ENCODE data around the gene CCM2.

Gene CCM2

GRCh38 chr7:45086331-45087065 lies 86.5 kb downstream of the CCM2 start:
- Histone ChIP-seq H3K36me3 (no peaks in the 10 kb centered on the region), H4K20me1 (peaks cover 0 to 14% (median 0%) of the 10 kb centered on the region in 11 experiments; a peak in 1 of 22 replicates), H3K27me3 (peaks cover 7 to 19% (median 13%) of the 10 kb centered on the region in 11 experiments; a peak in 18 of 22 replicates), H3K4me2 (no peak overlapping the region), H3K4me3 (no peak overlapping the region), H3K9ac (no peak overlapping the region), H3K9me3 (replicated peaks in 1 of 11) (no peaks in the 10 kb centered on the region), H3K27ac (no peak overlapping the region), H3K4me1 (peaks cover 0 to 20% (median 13%) of the 10 kb centered on the region in 10 experiments; a peak in 13 of 20 replicates)
- TF ChIP-seq Cebpa-rat (IDR thresholded peaks at IDR 0.05), result no peak

- Histone ChIP-seq H3K4me2 (no peak overlapping the region), H3K27me3 (peaks cover 7 to 19% (median 13%) of the 10 kb centered on the region in 11 experiments; a peak in 18 of 22 replicates), H3K4me1 (peaks cover 0 to 13% (median 10%) of the 10 kb centered on the region in 10 experiments; a peak in 11 of 20 replicates), H4K20me1 (0 out of 22 replicates have a peak, but pooled peaks cover 0 to 10% (median 0%) of the 10 kb centered on the region in 11 experiments), H3K36me3 (no peaks in the 10 kb centered on the region), H3K4me3 (no peak overlapping the region), H3K27ac (no peak overlapping the region), H3K9ac (no peak overlapping the region), H3K9me3 (replicated peaks in 1 of 11) (no peaks in the 10 kb centered on the region)
- TF ChIP-seq Cebpa-rat (IDR thresholded peaks at IDR 0.05), result no peak
Measured at GRCh38 chr7:45087301-45088145, 87.5 kb downstream of the CCM2 start.

GRCh38 chr7:45088146-45088701 lies 88.2 kb downstream of the CCM2 start:
- no peak overlapping the region for H3K9ac ChIP-seq
- no peak overlapping the region for H3K4me3 ChIP-seq
- H3K9me3 ChIP-seq (replicated peaks in 1 of 11), result peaks cover 0 to 1% (median 0%) of the 10 kb centered on the region in 11 experiments; a peak in 2 of 22 replicates

GRCh38 chr7:45088821-45089340 lies 88.9 kb downstream of the CCM2 start, which contains the start of gene NACAD:
Gene NACAD, minus strand, starts transcription at chr7:45088969. Its CDS starts 75 bp downstream, at chr7:45088894.
- peaks cover 7 to 19% (median 13%) of the 10 kb centered on the region in 11 experiments; a peak in 18 of 22 replicates for H3K27me3 ChIP-seq
- peak within 1 kb of the TSS in 5 of 11 experiments; percentile 20 to 54 (median 51); a peak in 5 of 22 replicates for H3K9ac ChIP-seq
- no peaks in the 10 kb centered on the region for H3K36me3 ChIP-seq
- 0 out of 22 replicates have a peak, but pooled peaks cover 0 to 10% (median 0%) of the 10 kb centered on the region in 11 experiments for H4K20me1 ChIP-seq
- H3K9me3 ChIP-seq (replicated peaks in 1 of 11), result peaks cover 0 to 7% (median 5%) of the 10 kb centered on the region in 11 experiments; a peak in 8 of 22 replicates
- no peak for TF ChIP-seq Cebpa-rat (IDR thresholded peaks at IDR 0.05)
- H3K4me3 ChIP-seq, result peak within 1 kb of the TSS in 9 of 10 experiments; percentile 32 to 65 (median 52); a peak in 16 of 20 replicates
- no peak within 1 kb of the TSS for H3K27ac ChIP-seq
- H3K4me1 ChIP-seq, result peaks cover 0 to 13% (median 10%) of the 10 kb centered on the region in 10 experiments; a peak in 11 of 20 replicates
- peak within 1 kb of the TSS; percentile 57 to 79 (median 70) for H3K4me2 ChIP-seq

More at GRCh38 chr7:45088146-45088701, 88.2 kb downstream of the CCM2 start:
- H3K27me3 ChIP-seq, result peaks cover 7 to 19% (median 13%) of the 10 kb centered on the region in 11 experiments; a peak in 18 of 22 replicates
- no peaks in the 10 kb centered on the region for H3K36me3 ChIP-seq
- peak overlapping the region in 1 of 11 experiments; percentile 69; a peak in 3 of 22 replicates for H3K4me2 ChIP-seq
- H4K20me1 ChIP-seq, result 0 out of 22 replicates have a peak, but pooled peaks cover 0 to 10% (median 0%) of the 10 kb centered on the region in 11 experiments
- no peak for TF ChIP-seq Cebpa-rat (IDR thresholded peaks at IDR 0.05)
- no peak overlapping the region for H3K27ac ChIP-seq
- H3K4me1 ChIP-seq, result peaks cover 0 to 13% (median 10%) of the 10 kb centered on the region in 10 experiments; a peak in 11 of 20 replicates

- Histone ChIP-seq H3K4me1 (peaks cover 0 to 13% (median 10%) of the 10 kb centered on the region in 10 experiments; a peak in 11 of 20 replicates), H3K9me3 (replicated peaks in 1 of 11) (peaks cover 0 to 13% (median 9%) of the 10 kb centered on the region in 11 experiments; a peak in 8 of 22 replicates), H4K20me1 (0 out of 22 replicates have a peak, but pooled peaks cover 0 to 10% (median 0%) of the 10 kb centered on the region in 11 experiments), H3K4me2 (peak overlapping the region; percentile 57 to 79 (median 70)), H3K9ac (peak overlapping the region in 4 of 11 experiments; percentile 20 to 52 (median 41); a peak in 4 of 22 replicates), H3K27ac (no peak overlapping the region), H3K27me3 (peaks cover 7 to 19% (median 13%) of the 10 kb centered on the region in 11 experiments; a peak in 18 of 22 replicates), H3K36me3 (no peaks in the 10 kb centered on the region), H3K4me3 (peak overlapping the region in 9 of 10 experiments; percentile 32 to 65 (median 52); a peak in 15 of 20 replicates)
- TF ChIP-seq Cebpa-rat (IDR thresholded peaks at IDR 0.05), result no peak
Measured at GRCh38 chr7:45089341-45089891, 89.4 kb downstream of the CCM2 start.

- H3K4me1 ChIP-seq, result peaks cover 0 to 13% (median 7%) of the 10 kb centered on the region in 10 experiments; a peak in 10 of 20 replicates
- peaks cover 0 to 15% (median 10%) of the 10 kb centered on the region in 11 experiments; a peak in 8 of 22 replicates for H3K9me3 ChIP-seq (replicated peaks in 1 of 11)
- no peak overlapping the region for H3K4me2 ChIP-seq
- no peak overlapping the region for H3K9ac ChIP-seq
- H4K20me1 ChIP-seq, result peaks cover 0 to 15% (median 0%) of the 10 kb centered on the region in 11 experiments; a peak in 4 of 22 replicates
- no peak for TF ChIP-seq Cebpa-rat (IDR thresholded peaks at IDR 0.05)
- H3K27me3 ChIP-seq, result peaks cover 7 to 19% (median 13%) of the 10 kb centered on the region in 11 experiments; a peak in 18 of 22 replicates
- peaks cover 0 to 5% (median 0%) of the 10 kb centered on the region in 11 experiments; a peak in 3 of 22 replicates for H3K36me3 ChIP-seq
- no peak overlapping the region for H3K4me3 ChIP-seq
- no peak overlapping the region for H3K27ac ChIP-seq
Measured at GRCh38 chr7:45092100-45092930, 92.3 kb downstream of the CCM2 start.

GRCh38 chr7:45092931-45093235 lies 92.9 kb downstream of the CCM2 start:
- peaks cover 0 to 13% (median 7%) of the 10 kb centered on the region in 10 experiments; a peak in 10 of 20 replicates for H3K4me1 ChIP-seq
- no peak overlapping the region for H3K4me3 ChIP-seq
- H3K36me3 ChIP-seq, result peaks cover 0 to 11% (median under 1%) of the 10 kb centered on the region in 11 experiments; a peak in 8 of 22 replicates
- H4K20me1 ChIP-seq, result peaks cover 0 to 15% (median 0%) of the 10 kb centered on the region in 11 experiments; a peak in 4 of 22 replicates
- no peak overlapping the region for H3K9ac ChIP-seq
- no peak for TF ChIP-seq Cebpa-rat (IDR thresholded peaks at IDR 0.05)
- H3K4me2 ChIP-seq, result no peak overlapping the region
- peaks cover 0 to 15% (median 10%) of the 10 kb centered on the region in 11 experiments; a peak in 8 of 22 replicates for H3K9me3 ChIP-seq (replicated peaks in 1 of 11)
- peaks cover 7 to 19% (median 13%) of the 10 kb centered on the region in 11 experiments; a peak in 18 of 22 replicates for H3K27me3 ChIP-seq
- H3K27ac ChIP-seq, result no peak overlapping the region

Data from BLaER1 treated with 17β-estradiol and CSF1 and Interleukin-3, amounts not matched to agents 10 nM and 100 nM (cell line).